ENCODE measurements around the gene KRT78.

KRT78 gene

DNA sequence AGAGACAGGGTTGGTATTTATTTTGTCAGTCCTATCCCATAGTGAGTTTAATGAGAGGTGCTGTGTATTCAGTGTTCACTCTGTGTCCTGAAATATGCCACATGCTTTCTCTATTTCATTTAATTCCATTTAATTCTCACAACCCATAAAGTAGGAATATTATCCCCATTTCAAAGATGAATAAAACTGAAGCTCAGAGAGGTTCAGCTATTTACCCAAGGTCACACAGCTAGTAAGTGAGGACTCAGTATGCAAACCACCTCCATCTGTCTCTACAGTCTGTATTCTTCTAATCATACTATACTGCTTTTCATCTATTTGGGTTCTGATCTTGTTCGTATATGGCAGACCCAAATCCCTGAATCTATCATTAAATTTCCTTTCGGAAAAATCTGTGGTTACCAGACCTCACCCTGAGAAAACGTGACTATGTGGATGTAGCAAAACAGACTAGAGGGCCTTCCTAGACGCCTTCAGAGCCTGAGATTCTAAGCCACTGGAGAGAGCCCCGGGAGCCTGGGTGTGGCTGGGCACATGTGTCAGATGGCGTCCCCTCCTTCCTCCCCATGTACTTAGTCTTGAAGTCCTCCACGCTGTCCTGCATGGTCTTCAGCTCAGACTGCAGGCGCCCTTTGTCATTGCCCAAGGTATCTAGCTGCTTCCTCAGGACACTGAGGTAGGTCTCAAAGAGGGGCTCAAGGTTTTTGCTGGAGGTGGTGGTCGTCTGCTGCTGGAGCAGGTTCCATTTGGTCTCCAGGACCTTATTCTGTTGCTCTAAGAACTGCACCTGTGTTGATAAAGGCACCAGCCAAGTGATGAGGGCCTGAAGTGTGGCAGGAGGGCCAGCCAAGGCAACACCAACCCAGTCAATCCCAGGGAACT, 37.4 kb downstream of the KRT78 start:
- DNase-seq, result no peak

DNA sequence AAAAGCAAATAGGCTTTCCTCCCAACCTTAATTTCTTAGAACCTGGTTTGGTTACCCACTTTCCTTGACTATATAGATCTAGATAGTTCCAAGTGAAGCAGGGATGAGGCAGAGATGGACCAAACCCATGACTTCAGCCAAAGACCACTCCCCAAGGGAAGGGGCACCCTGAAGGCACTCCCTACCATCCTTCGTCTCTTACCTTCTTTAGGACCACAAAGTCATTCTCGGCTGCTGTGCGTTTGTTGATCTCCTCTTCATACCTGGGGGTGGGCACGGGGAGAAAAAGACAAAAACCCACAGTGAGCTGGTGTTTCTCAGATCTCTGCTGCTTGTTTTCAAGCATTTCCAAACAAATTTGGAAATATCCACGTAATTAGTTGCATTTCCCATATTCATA, 38.2 kb downstream of the KRT78 start:
- no peak for DNase-seq

- no peak for DNase-seq
Observed at GRCh38 chr12:52809166-52809565, 39.6 kb downstream of the KRT78 start.

DNA sequence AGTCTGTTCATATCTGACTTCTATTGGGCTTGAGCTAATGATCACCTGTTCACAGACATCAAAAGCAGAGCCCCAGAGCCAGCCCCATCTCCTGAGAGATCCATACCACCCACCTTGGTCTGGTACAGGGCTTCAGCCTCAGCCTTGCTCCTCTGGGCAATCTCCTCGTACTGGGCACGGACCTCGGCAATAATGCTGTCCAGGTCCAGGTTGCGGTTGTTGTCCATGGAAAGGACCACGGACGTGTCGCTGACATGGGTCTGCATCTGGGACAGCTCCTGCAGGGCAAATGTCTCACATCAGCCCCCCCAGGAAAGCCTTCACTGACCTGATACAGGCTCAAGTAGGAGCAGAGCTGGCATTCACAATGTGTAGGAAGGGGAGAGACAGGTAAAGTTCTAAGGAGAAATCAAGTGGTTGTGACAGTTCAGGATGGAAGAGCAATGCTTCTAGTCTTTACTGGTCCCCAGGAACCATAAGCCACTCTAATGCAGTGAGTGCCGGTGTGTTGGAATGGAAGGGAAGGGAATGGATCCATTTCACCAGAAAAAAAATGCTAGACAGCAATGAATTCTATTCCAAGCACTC, 40.1 kb downstream of the KRT78 start:
- no peak for DNase-seq

GRCh38 chr12:52807544-52808470, 41.0 kb downstream of the KRT78 start:
- DNase-seq, result no peak

GRCh38 chr12:52806821-52807543, 41.8 kb downstream of the KRT78 start:
- no peak for DNase-seq

DNA sequence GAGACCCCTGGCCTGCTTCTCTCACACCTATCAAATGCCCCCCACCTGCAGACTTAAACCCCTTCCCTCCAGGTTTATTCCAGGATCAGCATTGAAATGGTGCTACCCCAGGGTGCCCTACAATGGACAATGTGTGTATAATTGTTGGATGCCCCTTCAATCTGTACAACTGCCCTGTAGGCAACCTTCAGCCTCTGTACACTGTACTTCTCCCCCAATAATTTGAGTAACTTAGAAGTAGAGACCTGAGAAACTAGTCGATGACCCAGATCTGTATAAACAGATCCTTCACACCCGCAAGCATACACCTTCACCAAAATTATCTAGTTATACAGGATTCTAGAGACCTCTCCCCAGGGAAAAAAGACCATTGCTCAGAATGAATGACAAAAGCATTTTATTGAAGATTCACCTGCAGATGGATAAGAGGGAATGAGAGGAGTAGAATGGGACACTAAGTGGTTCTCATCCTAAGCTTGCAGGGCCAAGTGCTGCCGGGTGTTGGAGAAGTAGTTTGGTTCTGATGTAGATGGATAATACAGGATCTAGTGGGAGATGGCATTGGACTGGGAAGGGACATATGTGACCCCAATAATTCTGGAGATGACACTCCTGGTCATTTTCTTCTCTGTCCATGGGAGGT, 42.5 kb downstream of the KRT78 start:
- no peak for DNase-seq

GRCh38 chr12:52805739-52806138, 43.1 kb downstream of the KRT78 start:
- no peak for DNase-seq

DNA sequence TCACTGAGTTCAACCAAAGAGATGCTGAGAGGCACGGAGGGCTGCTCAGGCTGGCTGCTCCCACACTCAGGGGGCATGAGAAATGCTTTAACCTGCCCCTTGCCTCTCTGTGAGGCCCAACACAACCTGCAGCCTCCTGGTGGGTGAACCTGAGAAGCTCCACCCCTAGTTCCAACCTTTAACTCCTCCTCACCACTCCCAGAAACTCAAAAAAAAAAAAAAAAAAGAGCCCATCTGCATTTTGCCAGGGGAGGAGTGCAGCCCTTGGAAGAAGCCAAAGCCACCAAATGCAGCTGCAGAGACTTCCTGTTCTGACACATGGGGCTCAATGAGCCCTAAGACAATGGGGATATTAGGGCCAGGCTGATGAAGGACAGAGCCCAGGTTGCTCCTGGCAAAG, 43.8 kb downstream of the KRT78 start:
- DNase-seq, result no peak

DNA sequence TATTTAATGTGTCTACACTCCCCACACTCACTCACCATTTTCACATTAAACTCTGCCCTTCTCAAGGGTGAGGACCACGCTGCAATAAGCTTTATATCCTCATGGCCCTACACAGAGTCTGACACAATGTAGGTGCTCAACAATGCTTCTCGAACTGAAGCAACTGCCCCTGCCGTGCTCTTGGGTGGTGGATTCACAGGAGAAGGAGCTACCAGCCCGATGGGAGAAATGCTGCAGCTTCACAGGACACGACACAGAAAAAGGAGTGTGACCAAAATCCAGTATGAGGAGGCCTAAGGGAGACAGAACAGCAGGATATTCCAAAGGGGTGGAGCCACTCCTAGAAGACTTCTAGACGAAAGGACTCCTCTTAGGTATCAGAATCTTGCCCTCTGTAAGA, 46.4 kb downstream of the KRT78 start:
- no peak for DNase-seq

DNA sequence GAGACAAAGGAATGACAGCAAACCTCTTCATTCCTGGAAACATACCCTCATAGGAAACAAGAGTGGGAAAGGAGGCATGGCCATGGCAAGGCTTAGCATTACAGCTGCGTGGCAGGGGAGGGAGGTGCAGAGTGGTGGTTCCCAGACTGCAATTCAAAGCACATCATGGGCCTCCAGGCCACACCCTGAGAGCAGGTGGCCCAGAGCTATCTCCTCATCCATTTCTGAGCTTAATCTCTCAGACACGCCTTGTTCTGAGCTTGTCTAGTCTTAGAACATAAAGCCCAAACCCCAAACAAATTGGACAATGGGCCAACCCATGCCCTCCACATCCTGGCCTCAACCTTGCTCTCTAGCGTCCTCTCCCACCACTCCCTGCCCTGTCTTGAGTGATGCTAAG, 47.0 kb downstream of the KRT78 start:
- no peak for DNase-seq

DNA sequence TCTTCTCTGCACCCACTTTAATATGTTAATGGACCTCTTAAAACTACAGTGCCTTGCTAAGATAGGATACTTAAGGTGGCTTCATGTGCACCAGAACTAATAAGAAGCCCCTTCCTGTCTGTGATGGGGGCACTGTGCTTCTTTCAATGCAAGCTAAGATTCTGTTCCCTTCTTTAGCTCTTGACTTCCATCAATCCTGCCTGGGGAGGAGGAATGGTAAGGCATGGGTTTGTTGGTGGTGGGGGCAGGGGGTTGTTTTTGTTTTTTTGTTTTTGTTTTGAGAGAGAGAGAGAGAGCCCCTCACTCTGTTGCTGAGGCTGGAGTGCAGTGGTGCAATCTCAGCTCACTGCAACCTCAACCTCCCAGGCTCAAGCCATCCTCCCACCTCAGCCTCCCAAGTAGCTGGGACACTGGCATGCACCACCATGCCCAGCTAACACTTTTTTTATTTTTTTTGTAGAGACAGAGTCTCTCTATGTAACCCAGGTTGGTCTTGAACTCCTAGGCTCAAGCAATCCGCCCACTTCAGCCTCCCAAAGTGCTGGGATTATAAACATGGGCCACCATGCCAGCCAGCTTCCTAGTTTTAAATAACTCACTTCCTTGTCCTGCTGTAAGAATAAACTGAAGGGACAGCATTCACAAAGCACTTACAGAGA, 48.4 kb downstream of the KRT78 start:
- DNase-seq, result no peak

- DNase-seq, result no peak
Observed at GRCh38 chr12:52799505-52800211, 49.1 kb downstream of the KRT78 start.

DNA sequence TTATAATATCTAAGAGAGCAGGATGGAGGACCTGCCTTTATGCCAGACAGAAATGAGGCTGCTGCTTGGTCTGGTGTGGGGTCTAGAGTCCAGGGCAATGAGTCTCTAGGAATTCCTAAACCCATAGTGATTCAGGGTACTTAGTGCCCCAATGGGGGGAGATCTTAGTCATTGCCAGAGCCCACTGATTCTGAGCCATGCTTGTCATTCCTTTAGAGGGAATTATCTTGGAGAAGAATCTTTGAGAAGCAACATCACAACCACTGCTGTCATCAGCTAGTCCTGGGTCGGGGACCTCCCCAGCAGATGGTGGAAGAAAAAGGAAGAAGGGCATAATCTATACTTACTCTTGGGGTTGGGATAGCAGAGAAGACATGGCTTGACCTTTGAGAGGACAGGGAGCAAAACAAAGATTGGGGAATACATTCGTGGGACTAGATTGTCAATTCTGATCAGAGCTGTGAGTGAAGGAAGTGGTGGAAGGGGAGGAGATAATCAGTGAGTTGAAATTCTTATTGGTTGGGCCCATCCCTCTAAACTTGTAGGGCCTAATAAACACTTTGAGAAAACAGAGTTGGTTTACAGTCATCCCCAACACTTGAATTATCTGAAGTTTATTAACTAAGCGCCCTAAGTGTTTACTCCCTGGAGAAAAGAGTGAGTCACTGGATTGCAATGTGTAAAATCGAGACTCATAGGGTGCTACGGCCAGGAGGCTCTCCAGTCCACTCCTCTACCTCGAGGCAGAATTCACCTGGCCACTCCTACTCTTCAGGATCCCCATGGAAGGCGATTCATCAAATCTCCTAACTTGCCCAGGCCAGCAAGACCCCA, 49.9 kb downstream of the KRT78 start:
- no peak for DNase-seq

- no peak for DNase-seq
Observed at GRCh38 chr12:52798003-52798670, 50.7 kb downstream of the KRT78 start.

DNA sequence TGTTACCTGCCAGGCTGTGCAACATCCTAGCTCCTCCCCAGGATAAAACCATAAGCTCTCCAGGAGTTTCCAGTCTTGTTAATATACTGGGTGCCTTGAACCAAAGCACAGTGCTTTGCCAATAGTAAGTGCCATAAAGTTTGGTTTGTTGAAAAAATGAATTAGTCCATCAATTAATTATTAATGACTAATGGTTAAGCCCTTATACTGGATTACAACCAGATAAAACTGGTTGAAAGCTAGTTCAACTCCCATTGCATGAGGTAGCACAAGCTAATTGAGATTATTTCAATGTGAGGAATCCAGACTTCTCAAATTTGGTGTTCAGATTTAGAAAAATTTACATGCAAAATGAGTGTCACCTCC, 51.3 kb downstream of the KRT78 start:
- no peak for DNase-seq

DNA sequence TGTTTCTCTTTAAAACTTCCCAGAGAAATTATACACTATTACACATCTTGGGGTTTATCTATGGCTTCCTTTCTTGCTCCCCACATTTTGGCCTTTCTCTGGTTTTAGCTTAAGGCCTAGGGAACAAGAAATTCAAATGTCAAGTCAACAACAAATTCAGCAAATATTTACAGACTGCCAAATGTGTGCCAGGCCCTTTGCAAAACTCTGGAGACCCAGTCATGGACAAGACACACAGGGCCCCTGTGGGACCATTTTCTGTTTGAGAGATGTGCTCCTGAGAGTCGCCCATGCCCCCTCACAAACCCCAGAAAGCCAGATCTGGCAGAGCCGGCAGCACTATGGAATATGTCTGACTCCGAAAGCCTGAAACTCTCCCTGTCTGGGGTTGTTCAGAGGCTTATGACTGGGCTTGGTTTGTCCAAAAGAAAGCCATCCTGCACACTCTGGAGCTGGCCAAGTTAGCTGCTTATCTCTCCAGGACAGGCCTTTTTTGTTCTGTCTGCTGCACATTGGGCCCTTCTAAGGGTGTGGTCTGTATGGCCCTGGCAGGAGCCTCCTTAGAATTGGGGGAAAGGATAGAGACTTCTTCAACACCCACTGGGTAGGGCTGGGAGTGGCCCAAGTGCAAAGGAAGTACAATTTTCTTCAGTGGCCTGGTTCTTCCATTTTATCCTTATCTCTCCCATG, 51.8 kb downstream of the KRT78 start:
- no peak for DNase-seq

DNA sequence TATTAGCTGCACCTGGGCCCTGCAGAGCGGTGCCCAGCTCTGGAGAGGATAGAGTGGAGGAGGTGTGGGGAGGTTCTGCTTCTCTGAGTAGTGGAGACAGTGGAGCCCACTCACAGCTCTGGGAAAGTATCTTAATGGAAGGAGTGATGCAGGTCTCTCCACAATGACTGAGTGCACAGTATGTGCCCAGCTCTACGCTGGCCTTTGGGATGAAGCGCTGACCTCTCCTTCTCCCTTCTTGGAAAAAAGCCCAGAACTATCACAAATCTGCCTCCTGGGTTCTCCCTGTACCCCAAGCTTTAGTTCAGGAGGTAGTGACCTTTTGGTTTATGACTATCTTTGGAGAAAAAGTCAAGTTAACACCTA, 52.4 kb downstream of the KRT78 start:
- no peak for DNase-seq
